PC-9 (cell line): Measurements from ENCODE around the gene TNK2. TPM values are rescaled to one million over a fixed set of nuclear protein-coding genes. Genes with fewer than 3 reads are reported as not detected.

Experiments used
- BruUV-seq: library from RNA; stranded (reverse); fragments of 400-500 nt; replicated peaks from 2 replicates; lab custom pipeline; 2021; lab: Mats Ljungman, UMichigan
- CTCF ChIA-PET: fragments of 300-600 bp; sonication (Branson Sonifier 250); formaldehyde crosslinking; loops from one replicate; lab custom pipeline; 2022; ENCODE audit warnings: antibody characterized with exemption; lab: Charles Lee
- POLR2A ChIA-PET: fragments of 300-600 bp; sonication (Branson Sonifier 250); formaldehyde crosslinking; loops from one replicate; lab custom pipeline; 2022; ENCODE audit warnings: antibody characterized with exemption; ENCODE audit not compliant: unreplicated experiment; lab: Charles Lee
- DNase-seq, 2 experiments: peaks; one replicate each; pipeline versions ENCODE4 v3.0.0 to v3.0.0-alpha.2; 2015 to 2022; ENCODE audit warnings: mixed read lengths in 1 of 2
- H2AFZ ChIP-seq: fragments of 200-600 bp; sonication (generic); 2 replicates; pipeline ENCODE4 v1.8.1; 2017; ENCODE audit warnings: antibody characterized with exemption
- H3F3A ChIP-seq: fragments of 200-600 bp; sonication (generic); 2 replicates; pipeline ENCODE4 v1.8.1; 2017; ENCODE audit warnings: antibody characterized with exemption, mild to moderate bottlenecking, low read depth; ENCODE audit not compliant: insufficient read depth
- H3K27ac ChIP-seq: fragments of 200-600 bp; sonication (generic); 2 replicates; pipeline ENCODE4 v1.6.1; 2016; ENCODE audit warnings: mixed run types
- H3K27me3 ChIP-seq: fragments of 200-600 bp; sonication (generic); 2 replicates; pipeline ENCODE4 v1.6.1; 2016; ENCODE audit warnings: low read depth, mixed run types; ENCODE audit not compliant: insufficient read depth
- H3K36me3 ChIP-seq: fragments of 200-600 bp; sonication (generic); 2 replicates; pipeline ENCODE4 v1.6.1; 2016; ENCODE audit warnings: low read depth, mixed run types
- H3K4me1 ChIP-seq: fragments of 200-600 bp; sonication (generic); replicated peaks from 2 replicates; pipeline ENCODE4 v1.6.1; 2016; ENCODE audit warnings: mixed run types; ENCODE audit not compliant: insufficient read depth
- H3K4me2 ChIP-seq: fragments of 200-600 bp; sonication (generic); 2 replicates; pipeline ENCODE4 v1.6.1; 2017; ENCODE audit warnings: mixed run types
- H3K4me3 ChIP-seq: fragments of 200-600 bp; sonication (generic); 2 replicates; pipeline ENCODE4 v1.6.1; 2016; ENCODE audit warnings: mixed run types
- H3K79me2 ChIP-seq: fragments of 200-600 bp; sonication (generic); 2 replicates; pipeline ENCODE4 v1.6.1; 2017; ENCODE audit warnings: low read depth, mixed run types
- H3K9me2 ChIP-seq: fragments of 200-600 bp; sonication (generic); 2 replicates; pipeline ENCODE4 v1.8.1; 2017; ENCODE audit warnings: mild to moderate bottlenecking; ENCODE audit not compliant: insufficient read depth
- H3K9me3 ChIP-seq: fragments of 200-600 bp; sonication (generic); 2 replicates; pipeline ENCODE4 v1.8.1; 2016; ENCODE audit warnings: low read depth; ENCODE audit not compliant: insufficient read depth
- H4K20me1 ChIP-seq: fragments of 200-600 bp; sonication (generic); 2 replicates; pipeline ENCODE4 v1.8.1; 2017; ENCODE audit not compliant: insufficient read depth
- CTCF ChIP-seq: fragments of 200-600 bp; sonication (generic); conservative IDR thresholded peaks from 2 replicates; pipeline ENCODE4 v1.6.1; 2017; ENCODE audit warnings: mixed run types, antibody characterized with exemption, mild to moderate bottlenecking, moderate library complexity
- EZH2 ChIP-seq: fragments of 200-600 bp; sonication (generic); IDR thresholded peaks from 2 replicates; pipeline ENCODE4 v1.8.0; 2017; ENCODE audit warnings: antibody characterized with exemption, low read depth
- intact Hi-C: fragments of 100-400 bp; cut with micrococcal nuclease; formaldehyde crosslinking; loops from one replicate; pipeline ENCODE4 v1.10.0; 2022; ENCODE audit not compliant: unreplicated experiment
- total RNA-seq: library from RNA; stranded (reverse); gene quantifications from 2 replicates; pipeline ENCODE4 v1.2.3, GENCODE V29; 2021

Gene TNK2
- total RNA-seq, 1 experiment from 2014 or later, result 118 TPM

DNA sequence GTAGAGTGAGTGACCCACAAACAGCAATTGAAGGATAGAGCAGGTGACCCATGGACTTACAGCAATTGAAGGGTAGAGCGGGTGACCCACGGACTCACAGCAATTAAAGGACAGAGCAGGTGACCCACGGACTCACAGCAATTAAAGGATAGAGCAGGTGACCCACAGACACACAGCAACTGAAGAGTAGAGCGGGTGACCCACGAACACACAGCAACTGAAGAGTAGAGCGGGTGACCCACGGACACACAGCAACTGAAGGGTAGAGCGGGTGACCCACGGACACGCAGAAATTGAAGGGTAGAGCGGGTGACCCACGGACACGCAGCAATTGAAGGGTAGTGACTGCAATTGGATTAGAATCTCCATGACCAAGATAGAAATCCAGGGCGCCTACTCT lies 9.8 kb upstream of the TNK2 start:
- BruUV-seq, result no TSS peak
- ChIA-PET POLR2A (no interaction called here), CTCF (no interaction called here)
- Histone ChIP-seq H3K27me3 (peaks cover 7% of the 10 kb centered on the region; the same call in 1 of the 2 replicates), H3K4me3 (no peak overlapping the region), H3K79me2 (no peaks in the 10 kb centered on the region), H3K4me2 (no peak overlapping the region), H3K27ac (no peak overlapping the region), H3K4me1 (peaks cover 10% of the 10 kb centered on the region), H2AFZ (no peak overlapping the region), H3K9me2 (no peaks in the 10 kb centered on the region), H3K9me3 (no peaks in the 10 kb centered on the region), H4K20me1 (no peaks in the 10 kb centered on the region), H3K36me3 (no peaks in the 10 kb centered on the region), H3F3A (peaks cover 17% of the 10 kb centered on the region)
- TF ChIP-seq EZH2, result no peak
- intact Hi-C loops, result no loop called here
- DNase-seq, result no peak

DNA sequence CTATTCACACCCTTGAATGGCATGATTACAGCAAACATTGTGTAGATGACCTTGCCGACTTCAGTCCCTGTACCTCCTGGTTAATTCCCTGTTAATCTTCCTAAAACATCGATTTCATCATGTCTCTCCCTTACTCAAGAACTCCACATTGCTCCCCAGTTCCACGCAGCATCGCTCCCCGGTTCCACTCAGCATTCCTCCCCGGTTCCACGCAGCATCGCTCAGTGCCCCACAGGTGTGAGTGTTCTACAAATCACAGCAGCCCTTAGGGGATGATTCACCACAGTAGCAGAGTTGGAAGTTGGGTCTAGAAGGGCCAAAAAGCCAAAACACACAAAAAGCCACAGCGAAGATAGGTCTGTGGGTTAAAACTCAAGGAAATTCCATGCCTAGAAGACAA lies 8.6 kb upstream of the TNK2 start:
- H3K36me3 ChIP-seq, result no peaks in the 10 kb centered on the region
- H3K4me2 ChIP-seq, result no peak overlapping the region
- H3K4me1 ChIP-seq, result peaks cover 16% of the 10 kb centered on the region
- H3K79me2 ChIP-seq, result no peaks in the 10 kb centered on the region
- no TSS peak for BruUV-seq
- H4K20me1 ChIP-seq, result no peaks in the 10 kb centered on the region
- POLR2A ChIA-PET, result no interaction called here
- intact Hi-C loops, result no loop called here
- no peak overlapping the region for H3K27ac ChIP-seq
- TF ChIP-seq EZH2 (no peak), CTCF (no peak)
- H3F3A ChIP-seq, result peaks cover 19% of the 10 kb centered on the region
- no peak overlapping the region for H3K4me3 ChIP-seq
- no peaks in the 10 kb centered on the region for H3K9me2 ChIP-seq
- no peaks in the 10 kb centered on the region for H3K9me3 ChIP-seq
- H3K27me3 ChIP-seq, result peaks cover 7% of the 10 kb centered on the region; the same call in 1 of the 2 replicates
- CTCF ChIA-PET, result interaction anchor here (0.9 kb wide), 1 partner anchor 25 kb away, joined by 3 read pairs; no protein-coding TSS in a partner anchor
- no peak overlapping the region for H2AFZ ChIP-seq
- DNase-seq, result no peak

DNA sequence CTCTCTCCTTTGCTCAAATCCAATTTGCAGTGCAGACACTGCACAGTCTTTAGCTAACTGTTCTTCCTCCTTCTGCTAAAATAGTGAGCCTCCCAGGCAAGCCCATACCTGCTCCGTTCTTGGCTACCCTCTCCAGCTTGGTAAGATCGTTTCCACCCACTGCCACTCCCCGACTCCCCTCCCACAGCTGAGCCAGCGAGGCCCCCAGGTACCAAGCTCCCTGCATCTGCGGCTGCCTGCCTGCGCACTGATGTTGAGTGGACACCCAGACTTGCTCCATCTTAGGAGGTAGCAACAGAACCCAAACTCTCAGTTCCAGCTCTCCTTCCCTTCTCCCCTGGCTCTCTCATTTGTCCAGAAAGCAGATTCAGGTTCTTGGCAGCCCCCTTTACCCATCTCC lies 7.9 kb upstream of the TNK2 start:
- Histone ChIP-seq H3K79me2 (no peaks in the 10 kb centered on the region), H3K36me3 (no peaks in the 10 kb centered on the region), H4K20me1 (no peaks in the 10 kb centered on the region), H3K4me1 (peaks cover 23% of the 10 kb centered on the region), H3K27ac (no peak overlapping the region), H3K9me3 (no peaks in the 10 kb centered on the region), H3F3A (peaks cover 22% of the 10 kb centered on the region), H2AFZ (no peak overlapping the region), H3K4me2 (no peak overlapping the region), H3K9me2 (no peaks in the 10 kb centered on the region), H3K4me3 (no peak overlapping the region), H3K27me3 (peaks cover 7% of the 10 kb centered on the region; the same call in 1 of the 2 replicates)
- BruUV-seq, result no TSS peak
- TF ChIP-seq CTCF, result no peak
- POLR2A ChIA-PET, result no interaction called here
- intact Hi-C loops, result no loop called here
- CTCF ChIA-PET, result interaction anchor here (0.5 to 3.6 kb wide), 4 partner anchors 9 to 313 kb away, joined by 3 to 42 read pairs (median 7); no protein-coding TSS in a partner anchor
- DNase-seq, result no peak
